Measurements from ENCODE around the gene CR1. TPM values are rescaled to one million over a fixed set of nuclear protein-coding genes. Genes with fewer than 3 reads are reported as not detected.
"Not testable (repeated sequence)": the region's sequence is repeated elsewhere in the genome, so short reads cannot be mapped to it uniquely, and the experiment has no call there.

The CR1 gene
- total RNA-seq, 2 experiments from 2014 or later: 0.14 to 0.18 TPM

- no peaks in the 10 kb centered on the region for H3K27me3 Mint-ChIP-seq
- no peaks in the 10 kb centered on the region for H3K9me3 Mint-ChIP-seq
- ChIA-PET CTCF (interaction anchor here (0.5 to 3.1 kb wide), 17 partner anchors 10 to 509 kb away, joined by 3 to 22 read pairs (median 4); no protein-coding TSS in a partner anchor), POLR2A (interaction anchor here (0.7 kb wide), 1 partner anchor 24 kb away, joined by 3 read pairs; no protein-coding TSS in a partner anchor)
- no peak overlapping the region for H3K27ac Mint-ChIP-seq
- peak; percentile 48 for TF ChIP-seq CTCF (IDR thresholded peaks at IDR 0.05)
- DNase-seq (peak; percentile 6), ATAC-seq (peak; percentile 96)
- H3K4me3 Mint-ChIP-seq: no peak overlapping the region
- intact Hi-C loops (cut with micrococcal nuclease): no loop called here
- no peaks in the 10 kb centered on the region for H3K36me3 Mint-ChIP-seq (ENCODE audit: low read depth)
- H3K4me1 Mint-ChIP-seq (ENCODE audit: low read depth): no peaks in the 10 kb centered on the region
These were observed 124.0 kb downstream of the CR1 start for GRCh38 chr1:207619871-207620542.

- no peak overlapping the region for H3K27ac Mint-ChIP-seq
- CTCF ChIA-PET: interaction anchor here (0.8 to 3.1 kb wide), 16 partner anchors 10 to 510 kb away, joined by 3 to 22 read pairs (median 4); no protein-coding TSS in a partner anchor
- ATAC-seq: no peak
- no peaks in the 10 kb centered on the region for H3K27me3 Mint-ChIP-seq
- no peak overlapping the region for H3K4me3 Mint-ChIP-seq
- peak; percentile 40 for TF ChIP-seq CTCF (IDR thresholded peaks at IDR 0.05)
- POLR2A ChIA-PET: interaction anchor here (0.7 kb wide), 1 partner anchor 24 kb away, joined by 3 read pairs; no protein-coding TSS in a partner anchor
- no peaks in the 10 kb centered on the region for H3K36me3 Mint-ChIP-seq (ENCODE audit: low read depth)
- no peaks in the 10 kb centered on the region for H3K4me1 Mint-ChIP-seq (ENCODE audit: low read depth)
- H3K9me3 Mint-ChIP-seq: no peaks in the 10 kb centered on the region
- intact Hi-C loops (cut with micrococcal nuclease): no loop called here
- no peak for DNase-seq
These were observed 124.6 kb downstream of the CR1 start for GRCh38 chr1:207620543-207620893.

GRCh38 chr1:207625504-207626071, 129.6 kb downstream of the CR1 start:
- H3K27me3 Mint-ChIP-seq; POLR2A ChIA-PET; CTCF ChIA-PET; H3K4me3 Mint-ChIP-seq; H3K27ac Mint-ChIP-seq; H3K9me3 Mint-ChIP-seq; H3K4me1 Mint-ChIP-seq (ENCODE audit: low read depth); intact Hi-C loops (cut with micrococcal nuclease); ATAC-seq; H3K36me3 Mint-ChIP-seq (ENCODE audit: low read depth); DNase-seq: not testable (repeated sequence)

GRCh38 chr1:207626972-207627337, 131.0 kb downstream of the CR1 start:
- H3K4me1 Mint-ChIP-seq (ENCODE audit: low read depth): no peaks in the 10 kb centered on the region
- DNase-seq (no peak), ATAC-seq (no peak)
- H3K4me3 Mint-ChIP-seq: no peak overlapping the region
- no peak overlapping the region for H3K27ac Mint-ChIP-seq
- H3K9me3 Mint-ChIP-seq: no peaks in the 10 kb centered on the region
- ChIA-PET CTCF (no interaction called here), POLR2A (no interaction called here)
- TF ChIP-seq CTCF (IDR thresholded peaks at IDR 0.05): no peak
- H3K27me3 Mint-ChIP-seq: no peaks in the 10 kb centered on the region
- H3K36me3 Mint-ChIP-seq (ENCODE audit: low read depth): no peaks in the 10 kb centered on the region
- intact Hi-C loops (cut with micrococcal nuclease): no loop called here

- H3K4me1 Mint-ChIP-seq (ENCODE audit: low read depth): no peaks in the 10 kb centered on the region
- H3K4me3 Mint-ChIP-seq: no peak overlapping the region
- H3K27me3 Mint-ChIP-seq: no peaks in the 10 kb centered on the region
- CTCF ChIA-PET: interaction anchor here (1.1 kb wide), 1 partner anchor 10 kb away, joined by 4 read pairs; no protein-coding TSS in a partner anchor
- intact Hi-C loops (cut with micrococcal nuclease): no loop called here
- TF ChIP-seq CTCF (IDR thresholded peaks at IDR 0.05): no peak
- no peaks in the 10 kb centered on the region for H3K9me3 Mint-ChIP-seq
- no peaks in the 10 kb centered on the region for H3K36me3 Mint-ChIP-seq (ENCODE audit: low read depth)
- POLR2A ChIA-PET: no interaction called here
- DNase-seq: no peak
- no peak overlapping the region for H3K27ac Mint-ChIP-seq
- no peak for ATAC-seq
These were observed 131.5 kb downstream of the CR1 start for GRCh38 chr1:207627496-207627895.

Measured in activated CD8-positive, alpha-beta T cell treated with anti-CD3 and anti-CD28 coated beads for 36 hours (primary cell).